ENCODE measurements around the gene MED15. TPM values are rescaled to one million over a fixed set of nuclear protein-coding genes. Genes with fewer than 3 reads are reported as not detected.

The MED15 gene
- total RNA-seq, 1 donor from 2014 or later: 135 TPM

DNA sequence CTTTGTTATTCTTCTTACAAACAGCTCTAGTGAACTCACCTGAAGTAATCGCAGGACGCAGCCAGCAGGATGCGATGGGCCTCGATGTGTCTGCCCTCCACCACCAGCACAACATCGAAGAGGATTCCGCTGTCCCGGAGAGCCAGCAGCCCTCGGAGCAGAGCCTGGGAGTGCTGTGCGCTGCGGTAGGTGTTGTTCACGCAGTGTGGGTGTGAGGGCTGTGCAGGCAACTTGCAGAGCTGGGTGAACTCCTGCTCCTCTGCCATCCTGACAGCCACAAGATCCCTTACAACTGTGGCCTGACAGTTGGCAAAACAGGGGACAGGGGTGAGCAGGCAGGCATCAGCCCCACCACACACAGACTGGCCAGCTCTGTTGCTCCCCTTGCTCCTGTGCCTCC is 18.5 kb upstream of the MED15 start:
- no peak overlapping the region for H3K4me3 Mint-ChIP-seq
- DNase-seq (ENCODE audit: low spot score in 2 of 2, unreplicated experiment in 2 of 2): no peak
- TF ChIP-seq, protein P1, sequence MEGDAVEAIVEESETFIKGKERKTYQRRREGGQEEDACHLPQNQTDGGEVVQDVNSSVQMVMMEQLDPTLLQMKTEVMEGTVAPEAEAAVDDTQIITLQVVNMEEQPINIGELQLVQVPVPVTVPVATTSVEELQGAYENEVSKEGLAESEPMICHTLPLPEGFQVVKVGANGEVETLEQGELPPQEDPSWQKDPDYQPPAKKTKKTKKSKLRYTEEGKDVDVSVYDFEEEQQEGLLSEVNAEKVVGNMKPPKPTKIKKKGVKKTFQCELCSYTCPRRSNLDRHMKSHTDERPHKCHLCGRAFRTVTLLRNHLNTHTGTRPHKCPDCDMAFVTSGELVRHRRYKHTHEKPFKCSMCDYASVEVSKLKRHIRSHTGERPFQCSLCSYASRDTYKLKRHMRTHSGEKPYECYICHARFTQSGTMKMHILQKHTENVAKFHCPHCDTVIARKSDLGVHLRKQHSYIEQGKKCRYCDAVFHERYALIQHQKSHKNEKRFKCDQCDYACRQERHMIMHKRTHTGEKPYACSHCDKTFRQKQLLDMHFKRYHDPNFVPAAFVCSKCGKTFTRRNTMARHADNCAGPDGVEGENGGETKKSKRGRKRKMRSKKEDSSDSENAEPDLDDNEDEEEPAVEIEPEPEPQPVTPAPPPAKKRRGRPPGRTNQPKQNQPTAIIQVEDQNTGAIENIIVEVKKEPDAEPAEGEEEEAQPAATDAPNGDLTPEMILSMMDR (IDR thresholded peaks at IDR 0.05; ENCODE audit: unreplicated experiment): no peak
- H3K27ac Mint-ChIP-seq: no peak overlapping the region
- peaks cover 9% of the 10 kb centered on the region for H3K4me1 Mint-ChIP-seq
- no peaks in the 10 kb centered on the region for H3K9me3 Mint-ChIP-seq
- H3K27me3 Mint-ChIP-seq (ENCODE audit: low read depth): no peaks in the 10 kb centered on the region
- peaks cover 17% of the 10 kb centered on the region for H3K36me3 Mint-ChIP-seq

GRCh38 chr22:20490183-20490940 is 17.0 kb upstream of the MED15 start:
- Mint-ChIP-seq H3K27me3 (ENCODE audit: low read depth) (no peaks in the 10 kb centered on the region), H3K4me1 (peaks cover 15% of the 10 kb centered on the region), H3K36me3 (peaks cover 12% of the 10 kb centered on the region), H3K9me3 (no peaks in the 10 kb centered on the region), H3K27ac (no peak overlapping the region), H3K4me3 (no peak overlapping the region)
- TF ChIP-seq, protein P1 (IDR thresholded peaks at IDR 0.05; ENCODE audit: unreplicated experiment): no peak
- DNase-seq (ENCODE audit: low spot score in 2 of 2, unreplicated experiment in 2 of 2): no peak

DNA sequence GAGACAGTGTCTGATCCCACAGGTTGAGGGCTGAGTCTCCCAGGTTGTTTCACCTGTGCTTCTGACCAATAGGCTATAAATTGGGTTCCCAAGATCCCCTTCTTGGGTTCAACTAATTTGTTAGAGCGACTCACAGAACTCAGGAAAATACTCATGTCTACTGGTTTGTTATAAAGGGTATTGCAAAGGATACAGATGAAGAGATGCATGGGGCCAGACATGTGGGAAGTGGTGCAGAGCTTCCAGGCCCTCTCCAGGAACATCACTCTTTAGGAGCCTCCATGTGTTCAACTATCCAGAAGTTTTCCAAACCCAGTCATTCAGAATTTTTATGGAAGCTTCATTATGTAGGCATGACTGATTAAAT is 16.5 kb upstream of the MED15 start:
- TF ChIP-seq, protein P1 (IDR thresholded peaks at IDR 0.05; ENCODE audit: unreplicated experiment): no peak
- H3K27ac Mint-ChIP-seq: no peak overlapping the region
- H3K27me3 Mint-ChIP-seq (ENCODE audit: low read depth): no peaks in the 10 kb centered on the region
- no peaks in the 10 kb centered on the region for H3K9me3 Mint-ChIP-seq
- H3K36me3 Mint-ChIP-seq: peaks cover 12% of the 10 kb centered on the region
- DNase-seq (ENCODE audit: low spot score in 2 of 2, unreplicated experiment in 2 of 2): no peak
- H3K4me3 Mint-ChIP-seq: no peak overlapping the region
- H3K4me1 Mint-ChIP-seq: peaks cover 15% of the 10 kb centered on the region

- TF ChIP-seq, protein P1 (IDR thresholded peaks at IDR 0.05; ENCODE audit: unreplicated experiment): no peak
- H3K4me1 Mint-ChIP-seq: peaks cover 15% of the 10 kb centered on the region
- H3K36me3 Mint-ChIP-seq: peaks cover 9% of the 10 kb centered on the region
- no peak for DNase-seq (ENCODE audit: low spot score in 2 of 2, unreplicated experiment in 2 of 2)
- H3K9me3 Mint-ChIP-seq: no peaks in the 10 kb centered on the region
- H3K4me3 Mint-ChIP-seq: no peak overlapping the region
- no peak overlapping the region for H3K27ac Mint-ChIP-seq
- no peaks in the 10 kb centered on the region for H3K27me3 Mint-ChIP-seq (ENCODE audit: low read depth)
Measured at GRCh38 chr22:20491346-20491745, 16.1 kb upstream of the MED15 start.

GRCh38 chr22:20494978-20495860 is 12.2 kb upstream of the MED15 start, which contains the start of gene KLHL22:
KLHL22 (minus strand) TSS chr22:20495795; CDS start chr22:20489211, 6,584 bp downstream.
- Mint-ChIP-seq H3K27ac (peak within 1 kb of the TSS; percentile 98), H3K27me3 (ENCODE audit: low read depth) (no peaks in the 10 kb centered on the region), H3K36me3 (peaks cover 4% of the 10 kb centered on the region), H3K9me3 (no peaks in the 10 kb centered on the region), H3K4me3 (peak within 1 kb of the TSS; percentile 86), H3K4me1 (peaks cover 26% of the 10 kb centered on the region)
- DNase-seq (ENCODE audit: low spot score in 2 of 2, unreplicated experiment in 2 of 2): peak; percentile 31 to 55
- TF ChIP-seq, protein P1 (IDR thresholded peaks at IDR 0.05; ENCODE audit: unreplicated experiment): no peak
